SJCRH30 (cell line): ENCODE data around the gene DYRK1A. TPM values are rescaled to one million over a fixed set of nuclear protein-coding genes. Genes with fewer than 3 reads are reported as not detected.

Source experiments
- DNase-seq, 2 experiments: peaks; one replicate each; pipeline ENCODE4 v3.0.0-alpha.2; 2015 to 2020
- H3K27ac ChIP-seq: fragments of 250-450 bp; sonication (Bioruptor Pico); 2 replicates; pipeline ENCODE4 v1.5.1; 2020; ENCODE audit warnings: mild to moderate bottlenecking, moderate library complexity
- H3K27me3 ChIP-seq: fragments of 250-450 bp; sonication (Bioruptor Pico); 2 replicates; pipeline ENCODE4 v1.5.1; 2020; ENCODE audit warnings: mild to moderate bottlenecking, moderate library complexity
- H3K36me3 ChIP-seq: fragments of 250-450 bp; sonication (Bioruptor Pico); 2 replicates; pipeline ENCODE4 v1.5.1; 2020; ENCODE audit warnings: mild to moderate bottlenecking, moderate library complexity
- H3K4me1 ChIP-seq: fragments of 250-450 bp; sonication (Bioruptor Pico); 2 replicates; pipeline ENCODE4 v1.5.1; 2020; ENCODE audit warnings: mild to moderate bottlenecking, moderate library complexity
- H3K4me3 ChIP-seq: fragments of 250-450 bp; sonication (Bioruptor Pico); 2 replicates; pipeline ENCODE4 v1.5.1; 2020; ENCODE audit warnings: mild to moderate bottlenecking, moderate library complexity
- H3K9me3 ChIP-seq: fragments of 250-450 bp; sonication (Bioruptor Pico); replicated peaks from 2 replicates; pipeline ENCODE4 v1.5.1; 2020; ENCODE audit warnings: mild to moderate bottlenecking, moderate library complexity
- total RNA-seq: library from RNA; depleted of rRNA; stranded (reverse); fragments of >200 nt; shearing (Covaris generic); gene quantifications from 2 replicates; pipeline ENCODE4 v1.2.3, GENCODE V29; 2014

DYRK1A gene
- total RNA-seq, 1 experiment from 2014 or later: 67.5 TPM

DNA sequence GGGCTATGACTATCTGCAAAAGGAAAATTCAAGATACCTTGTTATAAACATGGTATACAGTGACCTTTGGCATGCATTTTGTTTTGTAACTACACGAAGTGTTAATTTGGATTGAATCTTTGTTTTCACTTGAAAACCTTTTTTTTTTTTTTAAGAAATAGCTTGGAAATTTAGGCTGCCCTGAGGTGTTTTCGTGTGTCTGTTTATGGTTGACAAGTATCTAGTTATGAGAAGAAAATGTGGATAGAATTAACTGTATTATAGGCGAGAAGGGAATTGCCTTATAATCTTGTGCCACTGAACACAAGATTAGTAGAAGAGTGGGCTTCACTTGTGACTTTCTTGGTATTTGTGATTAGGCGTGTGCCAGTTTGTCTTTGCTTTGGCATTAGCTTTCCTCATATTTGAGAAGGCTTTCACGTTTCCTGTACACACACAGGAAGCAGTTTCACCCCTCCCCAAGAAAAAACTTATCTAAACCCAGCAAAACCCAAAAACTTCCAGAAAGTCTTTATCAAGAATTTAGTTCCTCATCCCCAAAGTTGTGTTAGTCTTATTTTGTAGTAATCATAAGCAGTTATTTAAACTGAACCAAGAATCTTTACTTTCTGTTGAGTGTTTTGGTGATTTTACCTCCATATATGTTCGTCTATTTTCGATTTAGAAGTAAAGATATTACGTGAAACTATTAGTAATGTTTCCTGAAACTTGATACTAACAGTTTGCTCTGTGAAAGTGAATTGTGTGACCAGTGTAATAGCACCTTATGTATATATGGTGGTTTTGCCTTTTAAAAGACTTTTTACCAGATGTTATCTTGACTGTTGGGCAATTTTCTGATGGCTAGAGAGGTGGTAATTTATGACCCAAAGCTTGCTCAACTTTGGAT, 3.8 kb downstream of the DYRK1A start:
- Histone ChIP-seq H3K4me1 (peaks cover 12% of the 10 kb centered on the region), H3K9me3 (no peaks in the 10 kb centered on the region), H3K36me3 (no peaks in the 10 kb centered on the region), H3K27ac (no peak overlapping the region), H3K4me3 (no peak overlapping the region), H3K27me3 (no peaks in the 10 kb centered on the region)
- no peak for DNase-seq

DNA sequence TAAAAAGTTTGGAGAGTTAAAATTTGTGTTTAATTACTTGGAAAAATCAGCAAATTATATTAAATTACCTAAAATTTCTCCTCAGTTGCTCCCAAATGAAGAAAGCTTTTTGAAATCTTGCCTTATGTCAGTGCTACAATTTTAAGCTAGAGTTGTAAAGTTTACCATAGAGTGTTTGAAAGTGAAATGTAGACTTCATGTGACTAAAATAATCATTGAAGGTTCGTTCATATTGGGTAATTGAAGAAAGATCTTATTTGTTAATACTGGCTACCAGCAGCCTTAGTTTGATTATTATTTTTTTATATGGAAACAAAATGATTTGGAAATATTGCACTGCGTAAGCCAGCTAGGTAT, 4.4 kb downstream of the DYRK1A start:
- Histone ChIP-seq H3K36me3 (no peaks in the 10 kb centered on the region), H3K9me3 (no peaks in the 10 kb centered on the region), H3K4me1 (peaks cover 15% of the 10 kb centered on the region), H3K4me3 (no peak overlapping the region), H3K27me3 (no peaks in the 10 kb centered on the region), H3K27ac (no peak overlapping the region)
- DNase-seq: no peak

DNA sequence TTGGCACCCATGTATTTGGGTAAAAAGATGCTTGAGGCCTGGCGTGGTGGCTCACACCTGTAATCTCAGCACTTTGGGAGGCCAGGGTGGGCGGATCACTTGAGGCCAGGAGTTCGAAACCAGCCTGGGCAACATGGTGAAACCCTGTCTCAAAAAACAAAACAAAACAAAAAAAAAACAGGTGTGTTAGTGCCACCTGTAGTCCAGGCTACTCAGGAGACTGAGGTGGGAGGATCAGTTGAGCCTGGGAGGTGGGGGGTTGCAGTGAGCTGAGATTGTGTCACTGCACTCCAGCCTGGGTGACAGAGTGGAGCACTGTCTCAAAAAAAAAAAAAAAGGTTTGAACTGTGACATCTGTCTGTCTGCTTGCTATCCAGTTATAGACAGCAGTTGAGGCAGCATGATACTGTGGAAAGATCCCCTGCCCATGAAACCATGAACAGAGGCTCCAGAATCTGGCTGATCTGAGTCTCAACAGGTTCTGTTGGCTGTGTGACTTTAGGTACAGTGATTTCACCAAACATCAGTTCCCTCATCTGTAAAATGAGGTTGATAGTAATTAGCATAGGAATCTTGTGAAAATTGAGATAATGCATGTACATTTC, 5.7 kb downstream of the DYRK1A start:
- Histone ChIP-seq H3K36me3 (no peaks in the 10 kb centered on the region), H3K27me3 (no peaks in the 10 kb centered on the region), H3K27ac (no peak overlapping the region), H3K4me1 (peaks cover 16% of the 10 kb centered on the region), H3K9me3 (no peaks in the 10 kb centered on the region), H3K4me3 (no peak overlapping the region)
- DNase-seq: no peak

- Histone ChIP-seq H3K4me1 (peaks cover 16% of the 10 kb centered on the region), H3K27me3 (no peaks in the 10 kb centered on the region), H3K36me3 (no peaks in the 10 kb centered on the region)
Observed at GRCh38 chr21:37372951-37373350, 6.4 kb downstream of the DYRK1A start.

GRCh38 chr21:37373539-37373938, 7.0 kb downstream of the DYRK1A start:
- peaks cover 16% of the 10 kb centered on the region for H3K4me1 ChIP-seq
- no peak overlapping the region for H3K4me3 ChIP-seq
- no peak overlapping the region for H3K27ac ChIP-seq
- no peaks in the 10 kb centered on the region for H3K27me3 ChIP-seq
- H3K9me3 ChIP-seq: no peaks in the 10 kb centered on the region
- DNase-seq: no peak
- no peaks in the 10 kb centered on the region for H3K36me3 ChIP-seq

More at GRCh38 chr21:37372951-37373350, 6.4 kb downstream of the DYRK1A start:
- H3K9me3 ChIP-seq: no peaks in the 10 kb centered on the region
- H3K27ac ChIP-seq: no peak overlapping the region
- no peak overlapping the region for H3K4me3 ChIP-seq
- no peak for DNase-seq

DNA sequence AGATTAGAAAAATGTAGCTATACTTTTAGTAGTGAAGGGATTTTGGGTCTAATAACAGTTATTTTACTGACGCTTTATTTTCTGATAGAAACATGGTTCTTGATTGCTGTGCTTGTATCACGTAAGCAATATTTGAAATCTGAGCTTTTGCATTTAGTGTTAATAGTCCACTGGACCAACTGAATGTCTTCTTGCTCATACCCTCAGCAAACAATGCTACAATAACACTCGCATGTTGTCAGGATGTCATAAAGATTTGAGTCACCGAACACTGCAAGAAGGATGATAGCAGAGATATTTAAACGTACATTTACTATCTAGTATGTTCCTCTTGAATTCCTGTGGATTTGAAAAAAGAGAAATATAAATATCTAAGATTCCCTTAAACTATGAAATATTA, 7.5 kb downstream of the DYRK1A start:
- no peak overlapping the region for H3K4me3 ChIP-seq
- H3K36me3 ChIP-seq: no peaks in the 10 kb centered on the region
- H3K4me1 ChIP-seq: peaks cover 16% of the 10 kb centered on the region
- H3K27me3 ChIP-seq: no peaks in the 10 kb centered on the region
- H3K9me3 ChIP-seq: no peaks in the 10 kb centered on the region
- no peak for DNase-seq
- H3K27ac ChIP-seq: no peak overlapping the region

GRCh38 chr21:37375866-37376574, 9.4 kb downstream of the DYRK1A start:
- Histone ChIP-seq H3K4me1 (peaks cover 4% of the 10 kb centered on the region), H3K27me3 (no peaks in the 10 kb centered on the region), H3K4me3 (no peak overlapping the region), H3K27ac (no peak overlapping the region), H3K9me3 (no peaks in the 10 kb centered on the region), H3K36me3 (no peaks in the 10 kb centered on the region)
- no peak for DNase-seq

- Histone ChIP-seq H3K36me3 (no peaks in the 10 kb centered on the region; the same call in 1 of the 2 replicates), H3K9me3 (no peaks in the 10 kb centered on the region; the same call in 1 of the 2 replicates), H3K4me1 (peaks cover 4% of the 10 kb centered on the region), H3K27me3 (no peaks in the 10 kb centered on the region), H3K27ac (no peak overlapping the region), H3K4me3 (no peak overlapping the region)
- no peak for DNase-seq
Observed at GRCh38 chr21:37378700-37379139, 12.1 kb downstream of the DYRK1A start.

- Histone ChIP-seq H3K9me3 (no peaks in the 10 kb centered on the region; the same call in 1 of the 2 replicates), H3K4me1 (peaks cover 4% of the 10 kb centered on the region), H3K36me3 (no peaks in the 10 kb centered on the region; the same call in 1 of the 2 replicates), H3K27ac (no peak overlapping the region), H3K4me3 (no peak overlapping the region), H3K27me3 (no peaks in the 10 kb centered on the region)
- DNase-seq: no peak
Observed at GRCh38 chr21:37380349-37381323, 14.1 kb downstream of the DYRK1A start.

GRCh38 chr21:37381883-37382585, 15.5 kb downstream of the DYRK1A start:
- no peaks in the 10 kb centered on the region; the same call in 1 of the 2 replicates for H3K36me3 ChIP-seq
- DNase-seq: no peak
- H3K4me3 ChIP-seq: no peak overlapping the region
- no peaks in the 10 kb centered on the region for H3K27me3 ChIP-seq
- no peaks in the 10 kb centered on the region; the same call in 1 of the 2 replicates for H3K9me3 ChIP-seq
- no peak overlapping the region for H3K27ac ChIP-seq
- no peaks in the 10 kb centered on the region for H3K4me1 ChIP-seq

- H3K9me3 ChIP-seq: no peaks in the 10 kb centered on the region; the same call in 1 of the 2 replicates
- H3K27me3 ChIP-seq: no peaks in the 10 kb centered on the region
- peaks cover 3% of the 10 kb centered on the region for H3K36me3 ChIP-seq
- H3K4me3 ChIP-seq: no peak overlapping the region
- H3K27ac ChIP-seq: no peak overlapping the region
- no peak for DNase-seq
- H3K4me1 ChIP-seq: no peaks in the 10 kb centered on the region
Observed at GRCh38 chr21:37383086-37383485, 16.5 kb downstream of the DYRK1A start.

DNA sequence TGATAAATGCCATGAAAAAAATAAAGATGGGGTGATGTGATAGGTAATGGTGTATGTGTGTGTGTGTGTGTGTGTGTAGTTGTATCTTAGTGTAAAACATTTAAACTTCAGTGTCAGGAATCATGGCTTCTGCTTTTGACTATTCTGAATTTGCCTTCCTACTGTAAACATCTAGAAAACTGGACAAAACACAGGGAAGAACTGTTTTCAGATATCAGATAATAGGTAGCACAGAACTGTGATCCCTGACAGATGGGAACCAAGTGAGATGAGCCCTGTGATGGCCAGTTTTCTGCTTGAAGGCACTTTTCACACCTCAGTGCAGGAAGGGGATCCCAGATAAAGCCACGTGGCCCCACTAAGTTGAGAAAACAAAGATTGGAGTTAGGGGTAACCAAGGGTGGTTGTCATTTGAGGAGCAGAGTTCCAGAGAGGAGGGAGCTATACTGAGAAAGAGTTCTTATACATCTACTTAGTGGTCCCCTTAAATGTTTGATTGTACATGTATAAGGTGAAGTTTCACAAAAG, 17.3 kb downstream of the DYRK1A start:
- Histone ChIP-seq H3K36me3 (peaks cover 3% of the 10 kb centered on the region), H3K9me3 (no peaks in the 10 kb centered on the region; the same call in 1 of the 2 replicates), H3K4me1 (no peaks in the 10 kb centered on the region), H3K27ac (no peak overlapping the region), H3K27me3 (no peaks in the 10 kb centered on the region), H3K4me3 (no peak overlapping the region)
- no peak for DNase-seq

GRCh38 chr21:37384416-37384815, 17.8 kb downstream of the DYRK1A start:
- H3K27me3 ChIP-seq: no peaks in the 10 kb centered on the region
- DNase-seq: no peak
- H3K36me3 ChIP-seq: peaks cover 3% of the 10 kb centered on the region
- H3K4me3 ChIP-seq: no peak overlapping the region
- no peak overlapping the region for H3K27ac ChIP-seq
- no peaks in the 10 kb centered on the region; the same call in 1 of the 2 replicates for H3K9me3 ChIP-seq
- H3K4me1 ChIP-seq: no peaks in the 10 kb centered on the region
